Anterior cingulate cortex (tissue), 58 donors: ENCODE data around the gene NCOA4.
"Not testable (repeated sequence)": the region's sequence is repeated elsewhere in the genome, so short reads cannot be mapped to it uniquely, and the experiment has no call there.

Experiments used
- DNase-seq, 58 donors: peaks; one replicate each; lab custom pipeline; 2025; lab: John Stamatoyannopoulos, UW

NCOA4 gene

GRCh38 chr10:45997994-45998763, 32.2 kb downstream of the NCOA4 start:
- no peak for DNase-seq

DNA sequence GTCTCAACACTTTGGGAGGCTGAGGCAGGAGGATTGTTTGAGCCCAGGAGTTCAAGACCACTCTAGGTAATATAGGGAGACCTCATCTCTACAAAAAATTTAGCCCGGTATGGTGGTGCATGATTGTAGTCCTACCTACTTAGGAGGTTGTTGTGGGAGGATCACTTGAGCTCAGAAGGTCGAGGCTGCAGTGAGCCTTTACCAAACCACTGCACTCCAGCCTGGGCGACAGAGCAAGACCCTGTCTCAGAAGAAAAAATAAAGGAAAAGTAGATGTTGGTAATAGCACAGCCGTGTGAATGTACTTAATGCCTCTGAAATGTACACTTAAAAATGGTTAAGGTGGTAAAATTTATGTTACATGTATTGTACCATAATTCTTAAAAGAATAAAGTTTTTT, 32.9 kb downstream of the NCOA4 start:
- no peak for DNase-seq

- DNase-seq = not testable (repeated sequence)
Measured at GRCh38 chr10:45985590-45985989, 44.8 kb downstream of the NCOA4 start.

DNA sequence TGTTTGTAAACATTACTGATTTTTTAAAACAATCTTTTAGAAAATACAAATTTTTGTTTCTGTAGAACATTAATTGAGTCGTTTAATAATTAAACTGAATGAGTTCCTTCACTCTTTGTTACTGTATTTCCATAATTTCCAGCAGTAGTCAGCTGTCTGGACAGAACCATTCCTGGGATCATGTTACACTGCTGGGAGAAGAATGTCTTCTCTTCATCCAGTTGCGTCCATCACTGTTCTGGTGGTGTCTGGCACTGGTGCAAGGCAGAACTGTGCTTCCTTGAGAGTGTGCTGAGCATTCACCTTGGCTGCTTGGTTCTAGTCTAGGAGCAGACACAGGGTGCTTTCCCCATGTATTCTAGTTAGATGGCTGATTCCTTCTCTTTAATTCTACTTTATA, 46.0 kb downstream of the NCOA4 start:
- DNase-seq = not testable (repeated sequence)

GRCh38 chr10:45983538-45984186, 46.8 kb downstream of the NCOA4 start:
- DNase-seq = peak in 20 of 58 donors; percentile 5 to 39 (median 18)

DNA sequence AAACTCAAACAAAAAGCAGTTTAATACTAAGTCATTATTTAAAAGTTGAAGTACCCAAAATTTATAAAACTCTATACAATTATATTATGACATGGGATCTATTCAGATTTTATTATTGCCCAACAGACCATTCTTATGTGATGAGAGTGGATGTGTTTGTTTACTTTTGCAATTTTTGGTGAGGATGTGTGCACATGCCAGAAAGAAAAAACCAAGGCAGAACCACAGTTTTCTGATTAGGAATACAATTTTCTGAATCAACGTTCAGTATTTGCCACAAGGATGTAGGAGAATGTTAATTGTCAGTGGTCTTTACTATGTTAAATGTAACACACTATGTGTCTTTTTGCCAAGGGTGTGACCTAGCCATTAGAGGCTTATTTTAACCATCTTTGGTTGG, 49.1 kb downstream of the NCOA4 start:
- not testable (repeated sequence) for DNase-seq

DNA sequence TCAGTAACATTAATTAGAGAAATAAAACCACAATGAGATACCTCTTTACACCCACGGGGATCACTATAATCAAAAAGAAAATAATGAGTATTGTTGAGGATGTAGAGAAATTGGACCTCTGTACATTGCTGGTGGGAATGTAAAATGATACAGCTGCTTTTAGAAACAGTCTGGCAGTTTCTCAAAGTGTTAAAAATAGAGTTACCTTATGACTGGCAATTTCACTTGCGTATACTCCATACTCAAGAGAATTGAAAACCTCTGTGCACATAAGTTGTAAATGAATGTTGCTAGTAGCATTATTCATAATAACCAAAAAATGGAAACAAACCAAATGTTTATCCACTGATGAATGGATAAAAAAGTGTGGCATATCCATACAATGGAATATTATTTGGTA, 51.9 kb downstream of the NCOA4 start:
- DNase-seq = not testable (repeated sequence)

DNA sequence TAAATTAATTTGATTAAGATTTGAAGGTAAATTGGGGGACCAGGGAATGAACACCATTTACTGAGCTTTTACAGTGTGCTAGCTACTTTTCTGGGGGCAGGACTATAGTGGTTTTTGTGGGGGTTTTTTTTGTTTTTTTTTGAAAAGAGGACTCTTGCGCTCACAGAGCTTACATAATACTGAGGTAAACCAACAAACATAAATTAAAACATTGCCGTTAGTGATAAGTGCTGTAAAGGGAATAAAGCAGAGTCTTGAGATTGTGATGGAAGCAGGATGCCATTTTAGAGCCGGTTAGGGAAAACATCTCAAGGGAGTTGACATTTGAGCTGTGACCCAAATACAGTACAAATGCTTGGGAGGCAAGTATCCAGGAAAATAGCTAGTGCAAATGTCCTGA, 56.4 kb downstream of the NCOA4 start:
- not testable (repeated sequence) for DNase-seq

DNA sequence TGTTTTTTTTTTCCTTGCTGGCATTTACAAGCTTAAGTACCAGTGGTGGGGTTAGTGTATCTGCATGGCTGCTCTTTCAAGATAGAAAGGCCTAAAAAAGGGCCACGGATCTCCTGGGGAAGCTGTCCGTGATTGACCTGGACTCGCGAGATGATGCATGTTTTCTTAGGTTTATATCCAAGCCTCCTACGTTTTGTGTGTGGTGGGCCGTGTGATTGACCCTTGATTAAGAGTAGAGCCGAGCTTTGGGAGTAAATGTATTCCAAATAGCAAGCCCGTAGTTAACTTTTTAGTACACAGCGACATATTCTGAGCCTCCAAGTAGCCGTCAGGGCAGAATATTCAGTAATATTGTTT, 57.6 kb downstream of the NCOA4 start:
- DNase-seq = not testable (repeated sequence)

GRCh38 chr10:45972106-45972812, 58.2 kb downstream of the NCOA4 start, which contains the start of gene TIMM23:
Gene TIMM23, plus strand, starts transcription at chr10:45972489. Its CDS starts 136 bp downstream, at chr10:45972625.
- peak; percentile 41 to 92 (median 81) for DNase-seq

- not testable (repeated sequence) for DNase-seq
Measured at GRCh38 chr10:45971742-45972105, 58.7 kb downstream of the NCOA4 start.

- not testable (repeated sequence) for DNase-seq
Measured at GRCh38 chr10:45971019-45971418, 59.4 kb downstream of the NCOA4 start.

DNA sequence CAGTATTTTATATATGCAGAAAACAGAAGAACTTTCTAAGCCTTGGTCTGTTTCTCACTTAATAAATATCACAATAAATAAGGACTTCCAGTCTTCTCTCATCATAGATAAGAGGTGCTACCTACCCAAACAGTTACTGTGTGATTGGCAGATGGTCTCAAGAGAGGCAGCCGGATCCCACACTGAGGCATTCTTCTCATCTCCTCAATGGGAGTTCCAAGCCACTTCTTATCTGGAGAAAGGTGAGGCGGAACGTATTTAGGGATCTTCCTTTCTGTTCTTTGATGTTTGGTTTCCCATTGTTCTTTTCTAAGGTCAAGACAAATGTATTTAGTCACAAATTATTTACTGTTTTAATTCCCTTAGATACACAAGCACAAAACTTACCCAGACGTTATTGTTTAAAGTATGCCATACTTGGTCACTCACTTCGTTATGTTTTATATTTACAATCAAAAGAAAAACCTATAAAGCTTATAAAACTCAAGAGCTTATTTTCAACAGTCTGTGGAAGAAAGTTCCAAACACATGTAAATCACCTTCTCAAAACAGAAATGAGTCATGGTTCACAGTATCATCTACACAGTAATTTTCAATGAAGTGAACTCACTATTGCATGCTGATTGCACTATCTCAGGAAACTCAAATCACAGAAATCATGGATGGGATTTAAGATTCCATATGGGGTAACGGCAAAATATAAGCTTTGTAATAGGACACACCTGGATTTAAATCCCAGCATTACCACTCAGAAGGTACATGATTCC, 67.6 kb downstream of the NCOA4 start:
- DNase-seq = not testable (repeated sequence)

DNA sequence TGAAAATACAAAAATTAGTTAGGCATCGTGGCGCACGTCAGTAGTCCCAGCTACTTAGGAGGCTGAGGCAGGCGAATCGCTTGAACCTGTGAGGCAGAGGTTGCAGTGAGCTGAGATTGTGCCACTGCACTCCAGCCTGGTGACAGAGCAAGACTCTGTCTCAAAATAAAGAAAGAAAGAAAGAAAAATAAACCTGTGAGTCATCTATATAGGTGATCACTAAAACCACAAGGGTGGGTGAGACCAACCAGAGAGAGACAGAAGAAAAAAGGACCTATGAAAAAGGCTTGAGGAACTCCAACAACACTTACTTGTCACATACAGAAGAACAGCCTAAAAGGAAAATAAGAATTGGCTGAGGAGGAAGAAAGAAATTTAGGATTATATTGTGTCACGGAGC, 72.5 kb downstream of the NCOA4 start:
- DNase-seq = not testable (repeated sequence)

GRCh38 chr10:45956634-45957033, 73.8 kb downstream of the NCOA4 start:
- not testable (repeated sequence) for DNase-seq
